ENCODE measurements around the gene C19orf73. TPM values are rescaled to one million over a fixed set of nuclear protein-coding genes. Genes with fewer than 3 reads are reported as not detected.

C19orf73 gene
- total RNA-seq (ENCODE audit: low replicate concordance) = 0.41 and 0.54 TPM in 2 replicates

- TF ChIP-seq CTCF (IDR thresholded peaks at IDR 0.05; ENCODE audit: insufficient read depth, low read length) = peak; percentile 26
- DNase-seq (ENCODE audit: low read depth) = peak; percentile 90
- H3K4me3 ChIP-seq (ENCODE audit: low read depth, low read length) = peak within 1 kb of the TSS; percentile 80
These were observed at the start of gene C19orf73 for GRCh38 chr19:49118565-49119410. C19orf73 (minus strand) TSS chr19:49119143; CDS start chr19:49119022, 121 bp downstream.

GRCh38 chr19:49168421-49168820 is 49.5 kb upstream of the C19orf73 start:
- no peak for DNase-seq (ENCODE audit: low read depth)
- H3K4me3 ChIP-seq (ENCODE audit: low read depth, low read length) = no peak overlapping the region
- TF ChIP-seq CTCF (IDR thresholded peaks at IDR 0.05; ENCODE audit: insufficient read depth, low read length) = no peak

GRCh38 chr19:49167857-49168409 is 49.0 kb upstream of the C19orf73 start:
- H3K4me3 ChIP-seq (ENCODE audit: low read depth, low read length) = no peak overlapping the region
- no peak for DNase-seq (ENCODE audit: low read depth)
- no peak for TF ChIP-seq CTCF (IDR thresholded peaks at IDR 0.05; ENCODE audit: insufficient read depth, low read length)

DNA sequence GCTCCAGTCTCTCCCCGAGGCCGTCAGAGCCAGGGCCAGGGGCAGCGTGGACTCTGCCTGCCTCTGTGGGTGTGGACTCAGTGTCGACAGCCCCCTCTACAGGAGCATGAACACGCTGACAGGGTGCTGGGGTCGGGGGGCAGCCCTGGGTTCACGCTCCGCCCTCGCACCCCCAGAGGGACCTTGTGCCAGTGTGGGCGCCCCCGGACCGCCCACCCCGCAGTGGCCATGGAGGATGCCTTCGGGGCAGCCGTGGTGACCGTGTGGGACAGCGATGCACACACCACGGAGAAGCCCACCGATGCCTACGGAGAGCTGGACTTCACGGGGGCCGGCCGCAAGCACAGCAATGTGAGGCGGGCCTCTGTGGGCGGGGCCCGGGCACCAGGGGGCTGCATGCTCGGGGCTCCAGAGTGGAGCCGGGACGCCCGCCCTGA is 46.9 kb upstream of the C19orf73 start:
- H3K4me3 ChIP-seq (ENCODE audit: low read depth, low read length) = no peak overlapping the region

GRCh38 chr19:49165111-49165750 is 46.3 kb upstream of the C19orf73 start:
- no peak for DNase-seq (ENCODE audit: low read depth)

More for the DNA sequence above, 46.9 kb upstream of the C19orf73 start:
- TF ChIP-seq CTCF (IDR thresholded peaks at IDR 0.05; ENCODE audit: insufficient read depth, low read length) = no peak
- DNase-seq (ENCODE audit: low read depth) = no peak

DNA sequence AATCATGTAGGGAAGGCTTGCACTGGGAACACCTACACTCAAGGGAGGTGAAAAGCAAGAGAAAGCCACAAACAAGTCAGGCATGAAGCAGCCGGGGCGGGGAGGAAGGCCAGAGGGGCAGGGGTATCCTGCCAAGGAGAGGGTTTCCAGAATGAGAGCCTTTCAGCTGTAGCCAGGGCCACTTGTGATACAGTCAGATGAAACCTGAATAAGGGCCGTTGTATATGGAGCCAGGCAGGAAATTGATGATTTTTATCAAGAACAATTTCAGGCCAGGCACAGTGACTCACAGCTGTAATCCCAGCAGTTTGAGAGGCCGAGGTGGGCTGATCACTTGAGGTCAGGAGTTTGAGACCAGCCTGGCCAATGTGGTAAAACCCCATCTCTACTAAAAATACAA is 43.0 kb upstream of the C19orf73 start:
- DNase-seq (ENCODE audit: low read depth) = no peak
- no peak overlapping the region for H3K4me3 ChIP-seq (ENCODE audit: low read depth, low read length)
- TF ChIP-seq CTCF (IDR thresholded peaks at IDR 0.05; ENCODE audit: insufficient read depth, low read length) = no peak

More at GRCh38 chr19:49165111-49165750, 46.3 kb upstream of the C19orf73 start:
- TF ChIP-seq CTCF (IDR thresholded peaks at IDR 0.05; ENCODE audit: insufficient read depth, low read length) = no peak
- no peak overlapping the region for H3K4me3 ChIP-seq (ENCODE audit: low read depth, low read length)

Data from fibroblast of the aortic adventitia (primary cell).